IMR-90 (cell line): ENCODE results near the gene CIZ1. TPM values are rescaled to one million over a fixed set of nuclear protein-coding genes. Genes with fewer than 3 reads are reported as not detected.

Experiments
- ATAC-seq: fragments of 200-7000 bp; cut with Tn5 transposase; 2 replicates; pipeline ENCODE4 v1.9.1; 2020; ENCODE audit warnings: low read depth, mild to moderate bottlenecking, moderate library complexity
- BruUV-seq: library from RNA; stranded (reverse); fragments of 400-500 nt; replicated peaks from 2 replicates; lab custom pipeline; 2021; lab: Mats Ljungman, UMichigan
- CTCF ChIA-PET: fragments of 300-600 bp; formaldehyde crosslinking; extraction: SDS; loops from one replicate; lab custom pipeline; 2021; ENCODE audit warnings: antibody characterized with exemption; lab: Yijun Ruan, JAX
- POLR2A ChIA-PET: fragments of 300-600 bp; sonication (Branson Sonifier 250); formaldehyde crosslinking; loops from one replicate; lab custom pipeline; 2022; ENCODE audit warnings: antibody characterized with exemption; ENCODE audit not compliant: unreplicated experiment; lab: Charles Lee
- DNase-seq: peaks from one replicate; pipeline ENCODE4 v3.0.0; 2013
- H2AFZ ChIP-seq: replicated peaks from 2 replicates; pipeline ENCODE3; 2013; ENCODE audit warnings: low read length, mild to moderate bottlenecking; ENCODE audit not compliant: poor library complexity
- H2AK5ac ChIP-seq: 2 replicates; pipeline ENCODE4 v1.6.1; 2013; ENCODE audit warnings: low read depth, low read length, inconsistent platforms
- H2AK9ac ChIP-seq: replicated peaks from 2 replicates; pipeline ENCODE3; 2013; ENCODE audit warnings: mild to moderate bottlenecking, low read depth, low read length, moderate library complexity; ENCODE audit not compliant: poor library complexity
- H2BK120ac ChIP-seq: 2 replicates; pipeline ENCODE4 v1.6.1; 2013; ENCODE audit warnings: low read depth, low read length, inconsistent platforms
- H2BK15ac ChIP-seq: 3 replicates; pipeline ENCODE4 v1.6.1; 2013; ENCODE audit warnings: low read depth, low read length, inconsistent platforms
- H2BK20ac ChIP-seq: 2 replicates; pipeline ENCODE4 v1.6.1; 2013; ENCODE audit warnings: low read depth, mild to moderate bottlenecking, inconsistent platforms, low read length, moderate library complexity
- H2BK5ac ChIP-seq: 2 replicates; pipeline ENCODE4 v1.6.1; 2013; ENCODE audit warnings: mild to moderate bottlenecking, low read depth, low read length, inconsistent platforms; ENCODE audit not compliant: poor library complexity, severe bottlenecking
- H3K14ac ChIP-seq: replicated peaks from 2 replicates; pipeline ENCODE4 v1.6.1; 2013; ENCODE audit warnings: low read depth, low read length, inconsistent platforms
- H3K18ac ChIP-seq: 2 replicates; pipeline ENCODE4 v1.6.1; 2013; ENCODE audit warnings: low read depth, low read length, control low read depth
- H3K23ac ChIP-seq: 2 replicates; pipeline ENCODE4 v1.6.1; 2013; ENCODE audit warnings: low read depth, low read length, inconsistent platforms
- H3K27ac ChIP-seq: 2 replicates; pipeline ENCODE4 v1.5.1; 2013; ENCODE audit warnings: mild to moderate bottlenecking, control low read depth, low read length; ENCODE audit not compliant: insufficient read depth
- H3K27me3 ChIP-seq: 2 replicates; pipeline ENCODE4 v1.6.1; 2013; ENCODE audit warnings: low read length; ENCODE audit not compliant: control insufficient read depth, insufficient read depth
- H3K36me3 ChIP-seq: 2 replicates; pipeline ENCODE4 v1.6.1; 2013; ENCODE audit warnings: low read length, mixed read lengths; ENCODE audit not compliant: control insufficient read depth, insufficient read depth
- H3K4ac ChIP-seq: 2 replicates; pipeline ENCODE4 v1.6.1; 2013; ENCODE audit warnings: low read depth, low read length, inconsistent platforms
- H3K4me1 ChIP-seq: 2 replicates; pipeline ENCODE4 v1.6.1; 2013; ENCODE audit warnings: low read length, mixed read lengths; ENCODE audit not compliant: control insufficient read depth, insufficient read depth
- H3K4me2 ChIP-seq: 2 replicates; pipeline ENCODE4 v1.6.1; 2013; ENCODE audit warnings: low read depth, mild to moderate bottlenecking, control low read depth, low read length, moderate library complexity
- H3K4me3 ChIP-seq: 2 replicates; pipeline ENCODE4 v1.5.1; 2013; ENCODE audit warnings: low read depth, mild to moderate bottlenecking, control low read depth, low read length, moderate library complexity; ENCODE audit not compliant: insufficient read depth
- H3K56ac ChIP-seq: 2 replicates; pipeline ENCODE4 v1.6.1; 2013; ENCODE audit warnings: low read length, inconsistent platforms; ENCODE audit not compliant: insufficient read depth; ENCODE audit errors: extremely low read depth
- H3K79me1 ChIP-seq, 2 experiments: 2 replicates each; pipeline ENCODE4 v1.6.1; 2013; ENCODE audit warnings: low read length in 2 of 2, inconsistent platforms in 1 of 2, low read depth in 1 of 2
- H3K9ac ChIP-seq: 2 replicates; pipeline ENCODE4 v1.6.1; 2013; ENCODE audit warnings: low read depth, low read length, control low read depth
- H3K9me1 ChIP-seq: 2 replicates; pipeline ENCODE4 v1.6.1; 2013; ENCODE audit warnings: low read length, inconsistent platforms; ENCODE audit not compliant: insufficient read depth
- H3K9me3 ChIP-seq: 2 replicates; pipeline ENCODE4 v1.6.1; 2013; ENCODE audit warnings: low read length; ENCODE audit not compliant: control insufficient read depth, insufficient read depth
- H4K20me1 ChIP-seq: 2 replicates; pipeline ENCODE4 v1.6.1; 2013; ENCODE audit warnings: low read length, inconsistent platforms; ENCODE audit not compliant: insufficient read depth
- H4K5ac ChIP-seq: 2 replicates; pipeline ENCODE4 v1.6.1; 2013; ENCODE audit warnings: mild to moderate bottlenecking, low read depth, low read length, control low read depth
- H4K8ac ChIP-seq, 2 experiments: 2 replicates each; pipeline ENCODE4 v1.6.1; 2013; ENCODE audit warnings: low read depth in 2 of 2, low read length in 2 of 2, control low read depth in 1 of 2, inconsistent platforms in 1 of 2
- H4K91ac ChIP-seq: 2 replicates; pipeline ENCODE4 v1.6.1; 2013; ENCODE audit warnings: low read depth, low read length, inconsistent platforms; ENCODE audit not compliant: insufficient read depth
- FOS ChIP-seq: fragments of 150-350 bp; IDR thresholded peaks from 2 replicates; pipeline ENCODE4 v1.6.1; 2016; ENCODE audit warnings: low read depth, low read length
- MAFK ChIP-seq: IDR thresholded peaks from 2 replicates; pipeline ENCODE4 v1.6.1; 2012; ENCODE audit warnings: low read depth, low read length, improper control_type of control experiment
- NFE2L2 ChIP-seq: fragments of 150-350 bp; IDR thresholded peaks from 2 replicates; pipeline ENCODE4 v1.6.1; 2016; ENCODE audit warnings: low read depth, mild to moderate bottlenecking, low read length
- WGBS, 2 experiments: methylation state at CpG; one replicate each; pipeline versions ENCODE4 v1.1.5 to v1.1.7; 2013; ENCODE audit warnings: missing lambda C conversion rate in 2 of 2; ENCODE audit not compliant: insufficient read length in 1 of 2; ENCODE audit errors: extremely low coverage in 2 of 2; 5-methylcytosine and 5-hydroxymethylcytosine counted together
- dilution Hi-C: fragments of 300-500 bp; cut with HindIII; formaldehyde crosslinking; loops from one replicate; pipeline ENCODE4 v1.14.3; 2018; ENCODE audit warnings: low sequenced_read_pairs; ENCODE audit not compliant: unreplicated experiment
- in situ Hi-C: fragments of 300-500 bp; cut with MboI; formaldehyde crosslinking; loops from 3 replicates; pipeline ENCODE4 v1.14.3; 2019; ENCODE audit warnings: low sequenced_read_pairs, inconsistent platforms, mixed read lengths
- intact Hi-C: fragments of 100-400 bp; cut with micrococcal nuclease; formaldehyde crosslinking; loops from 2 replicates; pipeline ENCODE4 v1.10.0; 2022
- polyA plus RNA-seq, 3 experiments: library from polyadenylated mRNA; depleted of rRNA; stranded (reverse); fragments of >200 nt; gene quantifications; 2 replicates each; pipeline ENCODE4 v1.2.3, GENCODE V29; 2012; ENCODE audit warnings: low replicate concordance in 1 of 3
- total RNA-seq: library from RNA; depleted of rRNA; stranded (reverse); fragments of >200 nt; gene quantifications from 2 replicates; pipeline ENCODE4 v1.2.3, GENCODE V29; 2012

The CIZ1 gene
- total and polyA plus RNA-seq, 2 of the 4 experiments (the other 2 are of a cell fraction), result 13.8 to 51.9 TPM

DNA sequence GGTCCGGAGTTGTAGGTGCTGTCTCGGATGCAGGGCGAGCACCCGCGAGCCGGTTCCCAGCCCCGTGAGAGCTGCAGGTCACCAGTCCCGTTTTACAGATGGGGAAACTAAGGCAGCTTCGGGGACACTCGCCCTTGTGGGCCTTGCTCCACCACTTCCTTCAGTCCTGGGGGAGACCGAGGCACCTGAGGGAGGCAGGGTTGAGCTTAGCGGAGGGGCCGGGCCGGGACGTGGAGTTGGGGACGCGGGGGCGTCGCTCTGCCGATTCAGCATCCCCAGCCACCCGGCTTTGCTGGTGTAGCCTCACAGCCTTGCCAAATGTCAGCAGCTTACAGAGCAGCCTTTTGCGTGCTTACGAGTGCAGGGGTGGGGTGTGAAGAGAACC, 30.8 kb downstream of the CIZ1 start:
- Histone ChIP-seq H2AFZ (peak overlapping the region; percentile 95), H3K56ac (peak overlapping the region; percentile 43; the same call in 1 of the 2 replicates), H3K14ac (peak overlapping the region; percentile 62), H3K4ac (peak overlapping the region; percentile 71), H3K4me2 (peak overlapping the region; percentile 95), H3K9me1 (peaks cover 5% of the 10 kb centered on the region), H2BK5ac (peak overlapping the region; percentile 48), H3K79me1 (peaks cover 10 to 38% of the 10 kb centered on the region in 2 experiments; a peak in 3 of 4 replicates), H3K18ac (no peak overlapping the region), H2AK9ac (peak overlapping the region; percentile 48), H3K36me3 (peaks cover 27% of the 10 kb centered on the region), H3K27ac (peak overlapping the region; percentile 63; the same call in 1 of the 2 replicates), H3K9me3 (no peaks in the 10 kb centered on the region), H4K5ac (no peak overlapping the region), H2BK120ac (no peak overlapping the region), H3K9ac (peak overlapping the region; percentile 59), H3K27me3 (0 out of 2 replicates have a peak, but pooled peaks cover 3% of the 10 kb centered on the region), H4K20me1 (peaks cover 11% of the 10 kb centered on the region), H4K91ac (no peak overlapping the region), H2BK15ac (no peak overlapping the region), H3K23ac (peak overlapping the region; percentile 55; the same call in 1 of the 2 replicates), H3K4me1 (peaks cover 1% of the 10 kb centered on the region; the same call in 1 of the 2 replicates), H4K8ac (peak overlapping the region; percentile 73 to 87; a peak in 3 of 4 replicates), H3K4me3 (peak overlapping the region; percentile 82), H2BK20ac (no peak overlapping the region), H2AK5ac (peak overlapping the region; percentile 68; the same call in 1 of the 2 replicates)
- ChIA-PET POLR2A (no interaction called here), CTCF (interaction anchor here (1.1 kb wide), 1 partner anchor 23 kb away, joined by 3 read pairs; no protein-coding TSS in a partner anchor)
- no TSS peak for BruUV-seq
- intact Hi-C loops, result no loop called here
- TF ChIP-seq NFE2L2 (no peak), FOS (no peak), MAFK (peak; percentile 71)
- dilution Hi-C loops, result no loop called here
- ATAC-seq (peak; percentile 3), DNase-seq (peak; percentile 30)
- in situ Hi-C loops, result no loop called here
- 0% methylated on average over 6 of the region's 23 CpGs; no CpG with 5 or more reads in 1 of the 2 experiments for WGBS, 2 experiments
